HG03095 (cell line): ENCODE data around the gene SLC1A4.
"Not testable (repeated sequence)": the region's sequence is repeated elsewhere in the genome, so short reads cannot be mapped to it uniquely, and the experiment has no call there.

Experiments
- ATAC-seq: cut with Tn5 transposase; IDR thresholded peaks from one replicate; pipeline ENCODE4 v1.9.1; 2021; ENCODE audit warnings: moderate library complexity; ENCODE audit not compliant: unreplicated experiment

SLC1A4 gene

GRCh38 chr2:65025453-65026123, 36.4 kb downstream of the SLC1A4 start:
- ATAC-seq: no peak

GRCh38 chr2:65026154-65026553, 37.0 kb downstream of the SLC1A4 start:
- ATAC-seq: no peak

GRCh38 chr2:65026704-65027464, 37.7 kb downstream of the SLC1A4 start:
- ATAC-seq: no peak

- no peak for ATAC-seq
Observed at GRCh38 chr2:65027616-65028244, 38.5 kb downstream of the SLC1A4 start.

GRCh38 chr2:65030476-65031332, 41.5 kb downstream of the SLC1A4 start:
- ATAC-seq: no peak

- ATAC-seq: peak; percentile 19
Observed at GRCh38 chr2:65031341-65032018, 42.3 kb downstream of the SLC1A4 start.

- peak; percentile 39 for ATAC-seq
Observed at GRCh38 chr2:65032019-65032975, 43.1 kb downstream of the SLC1A4 start.

- ATAC-seq: no peak
Observed at GRCh38 chr2:65033178-65033577, 44.0 kb downstream of the SLC1A4 start.

- ATAC-seq: not testable (repeated sequence)
Observed at GRCh38 chr2:65033667-65034066, 44.5 kb downstream of the SLC1A4 start.

GRCh38 chr2:65035351-65035943, 46.2 kb downstream of the SLC1A4 start:
- no peak for ATAC-seq

- ATAC-seq: no peak
Observed at GRCh38 chr2:65037178-65037577, 48.0 kb downstream of the SLC1A4 start.

GRCh38 chr2:65039640-65040039, 50.4 kb downstream of the SLC1A4 start:
- no peak for ATAC-seq

- peak; percentile 87 for ATAC-seq
Observed at GRCh38 chr2:65040400-65041261, 51.4 kb downstream of the SLC1A4 start.

GRCh38 chr2:65043001-65043400, 53.8 kb downstream of the SLC1A4 start:
- no peak for ATAC-seq

- no peak for ATAC-seq
Observed at GRCh38 chr2:65044097-65044735, 55.0 kb downstream of the SLC1A4 start.

GRCh38 chr2:65045651-65046050, 56.5 kb downstream of the SLC1A4 start:
- ATAC-seq: no peak

GRCh38 chr2:65046633-65047407, 57.6 kb downstream of the SLC1A4 start:
- ATAC-seq: no peak
